Measurements from ENCODE around the gene RFX7.

RFX7 gene

GRCh38 chr15:56042498-56042897, 201.2 kb downstream of the RFX7 start:
- no peak for DNase-seq

GRCh38 chr15:56042031-56042430, 201.6 kb downstream of the RFX7 start:
- no peak for DNase-seq

GRCh38 chr15:56040081-56041035, 203.3 kb downstream of the RFX7 start:
- DNase-seq = no peak

GRCh38 chr15:56038707-56039106, 205.0 kb downstream of the RFX7 start:
- DNase-seq = no peak

- no peak for DNase-seq
Measured at GRCh38 chr15:56038015-56038414, 205.7 kb downstream of the RFX7 start.
